Activated CD8-positive, alpha-beta T cell treated with anti-CD3 and anti-CD28 coated beads, Interleukin-2, amount 10 ng/mL, durations not matched to agents 7 days and 5 days (primary cell): Measurements from ENCODE around the gene GNS. TPM values are rescaled to one million over a fixed set of nuclear protein-coding genes. Genes with fewer than 3 reads are reported as not detected.
A peak's percentile ranks its signal among the peaks of the same experiment; 100 is the strongest.
"Not testable (repeated sequence)": the region's sequence is repeated elsewhere in the genome, so short reads cannot be mapped to it uniquely, and the experiment has no call there.

Source experiments
- ATAC-seq: fragments of 150-1000 bp; cut with Tn5 transposase; one replicate; pipeline ENCODE4 v1.10.0; 2021; ENCODE audit warnings: moderate library complexity
- CTCF ChIA-PET: fragments of 350-600 bp; sonication (Branson Sonifier 250); formaldehyde crosslinking; loops from one replicate; lab custom pipeline; 2021; ENCODE audit warnings: antibody characterized with exemption; lab: Charles Lee
- POLR2A ChIA-PET: fragments of 350-600 bp; sonication (Branson Sonifier 250); formaldehyde crosslinking; loops from one replicate; lab custom pipeline; 2021; ENCODE audit warnings: antibody characterized with exemption; lab: Charles Lee
- DNase-seq: peaks from one replicate; pipeline ENCODE4 v3.0.0-alpha.2; 2020
- H3K27ac Mint-ChIP-seq: one replicate; pipeline ENCODE4 v1.8.0; 2021; ENCODE audit warnings: mild to moderate bottlenecking, mixed read lengths
- H3K27me3 Mint-ChIP-seq: one replicate; pipeline ENCODE4 v1.8.0; 2021; ENCODE audit warnings: low read depth, mixed read lengths
- H3K36me3 Mint-ChIP-seq: one replicate; pipeline ENCODE4 v1.8.0; 2021; ENCODE audit warnings: low read depth, mixed read lengths
- H3K4me1 Mint-ChIP-seq: one replicate; pipeline ENCODE4 v1.8.0; 2021; ENCODE audit warnings: low read depth, mixed read lengths
- H3K4me3 Mint-ChIP-seq: one replicate; pipeline ENCODE4 v1.8.0; 2021; ENCODE audit warnings: mild to moderate bottlenecking, mixed read lengths
- H3K9me3 Mint-ChIP-seq: one replicate; pipeline ENCODE4 v1.8.0; 2022; ENCODE audit warnings: mixed read lengths; ENCODE audit not compliant: insufficient read depth
- total RNA-seq, 2 experiments: library from RNA; stranded (reverse); gene quantifications; one replicate each; pipeline ENCODE4 v1.2.3, GENCODE V29; 2021

The GNS gene
- total RNA-seq, 2 experiments from 2014 or later = 22.1 to 23.2 TPM

DNA sequence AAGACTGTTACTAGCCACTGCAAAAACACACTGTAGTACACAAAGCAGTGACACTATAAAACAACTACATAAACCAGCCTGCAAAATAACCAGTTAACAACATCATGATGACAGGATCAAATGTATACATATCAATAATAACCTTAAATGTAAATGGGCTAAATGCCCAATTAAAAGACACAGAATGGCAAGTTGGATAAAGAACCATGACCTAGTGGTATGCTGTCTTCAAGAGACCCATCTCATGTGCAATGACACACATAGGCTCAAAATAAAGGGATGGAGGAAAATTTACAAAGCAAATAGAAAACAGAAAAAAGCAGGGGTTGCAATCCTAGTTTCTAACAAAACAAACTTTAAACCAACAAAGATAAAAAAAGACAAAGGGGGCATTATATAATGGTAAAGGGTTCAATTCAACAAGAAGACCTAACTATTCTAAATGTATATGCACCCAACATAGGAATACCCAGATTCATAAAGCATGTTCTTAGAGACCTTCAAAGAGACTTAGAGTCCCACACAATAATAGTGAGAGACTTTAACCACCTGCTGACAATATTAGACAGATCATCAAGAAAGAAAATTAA lies 16.0 kb upstream of the GNS start:
- Mint-ChIP-seq H3K27me3 (peaks cover 52% of the 10 kb centered on the region), H3K9me3 (peaks cover 14% of the 10 kb centered on the region)
- H3K4me3 Mint-ChIP-seq, H3K4me1 Mint-ChIP-seq, H3K36me3 Mint-ChIP-seq, DNase-seq, ATAC-seq, H3K27ac Mint-ChIP-seq, POLR2A ChIA-PET: not testable (repeated sequence)
- CTCF ChIA-PET = interaction anchor here (1.5 kb wide), 1 partner anchor 21 kb away, joined by 3 read pairs; no protein-coding TSS in a partner anchor

DNA sequence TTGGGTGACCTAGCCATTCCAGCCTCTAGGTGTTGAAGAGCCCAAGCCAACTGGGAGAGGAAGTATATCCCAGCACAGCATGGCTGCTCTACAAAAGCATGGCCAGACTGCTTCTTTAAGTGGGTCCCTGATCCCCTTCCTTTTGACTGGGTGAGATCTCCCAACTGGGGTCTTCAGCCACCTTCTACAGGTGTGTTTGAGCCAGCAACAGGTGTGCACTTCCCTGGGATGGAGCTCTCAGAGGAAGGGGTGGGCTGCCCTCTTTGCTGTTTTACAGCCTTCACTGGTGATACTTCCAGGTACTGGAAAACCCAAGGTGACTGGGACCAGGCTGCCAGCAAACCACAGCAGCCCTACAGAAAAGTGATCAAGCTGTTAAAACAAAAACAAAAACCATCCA lies 14.2 kb upstream of the GNS start:
- ATAC-seq (no peak), DNase-seq (no peak)
- Mint-ChIP-seq H3K4me3 (no peak overlapping the region), H3K4me1 (no peaks in the 10 kb centered on the region), H3K36me3 (peaks cover 9% of the 10 kb centered on the region), H3K27me3 (peaks cover 35% of the 10 kb centered on the region), H3K27ac (no peak overlapping the region), H3K9me3 (peaks cover 14% of the 10 kb centered on the region)
- CTCF ChIA-PET = interaction anchor here (2.1 kb wide), 1 partner anchor 23 kb away, joined by 4 read pairs; no protein-coding TSS in a partner anchor
- POLR2A ChIA-PET = interaction anchor here (1.1 kb wide), 1 partner anchor 47 kb away, joined by 3 read pairs; no protein-coding TSS in a partner anchor

- H3K27ac Mint-ChIP-seq = no peak overlapping the region
- no peaks in the 10 kb centered on the region for H3K4me1 Mint-ChIP-seq
- H3K9me3 Mint-ChIP-seq = no peaks in the 10 kb centered on the region
- no peak overlapping the region for H3K4me3 Mint-ChIP-seq
- ATAC-seq (no peak), DNase-seq (no peak)
- ChIA-PET CTCF (no interaction called here), POLR2A (no interaction called here)
- H3K36me3 Mint-ChIP-seq = no peaks in the 10 kb centered on the region
- H3K27me3 Mint-ChIP-seq = peaks cover 4% of the 10 kb centered on the region
Observed at GRCh38 chr12:64767495-64767894, 8.3 kb upstream of the GNS start.

DNA sequence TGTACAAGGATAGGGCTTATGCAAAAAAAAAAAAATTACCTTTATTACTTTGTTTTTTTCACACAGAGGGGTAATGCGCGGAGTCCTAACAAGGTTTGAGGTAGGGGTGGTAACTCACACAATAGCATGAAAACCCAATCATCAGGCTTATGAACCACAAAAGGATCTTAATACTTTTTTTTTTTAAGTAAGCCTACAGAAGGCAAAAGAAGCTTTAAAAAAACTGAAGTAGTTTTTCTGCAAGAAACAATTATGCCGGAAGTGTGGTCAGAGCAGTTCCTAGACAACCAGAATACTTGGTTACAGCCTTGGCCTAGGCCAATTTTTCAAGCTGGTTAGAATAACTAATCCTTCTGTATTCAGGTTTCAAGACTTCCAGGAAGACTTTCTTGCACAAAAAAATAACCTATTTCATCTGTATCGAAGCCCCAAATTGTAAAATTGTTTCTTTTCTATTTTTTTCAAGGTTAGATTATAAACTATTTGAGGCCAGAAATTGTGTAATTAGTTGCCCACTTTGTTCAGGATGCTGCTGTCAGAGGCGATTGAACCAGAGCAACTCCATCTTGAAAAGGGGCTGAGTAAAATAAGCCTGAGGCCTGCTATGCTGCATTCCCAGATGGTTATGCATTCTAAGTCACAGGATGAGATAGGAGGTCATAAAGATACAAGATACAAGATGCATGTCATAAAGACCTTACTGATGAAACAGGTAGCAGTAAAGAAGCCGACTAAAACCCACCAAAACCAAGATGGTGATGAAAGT lies 1.8 kb upstream of the GNS start:
- Mint-ChIP-seq H3K27ac (peak overlapping the region; percentile 53), H3K4me1 (peaks cover 40% of the 10 kb centered on the region), H3K27me3 (no peaks in the 10 kb centered on the region), H3K36me3 (peaks cover 8% of the 10 kb centered on the region), H3K9me3 (no peaks in the 10 kb centered on the region), H3K4me3 (no peak overlapping the region)
- ATAC-seq (no peak), DNase-seq (no peak)
- POLR2A ChIA-PET = no interaction called here
- CTCF ChIA-PET = interaction anchor here (1.4 kb wide), 1 partner anchor 64 kb away, joined by 4 read pairs; no protein-coding TSS in a partner anchor

DNA sequence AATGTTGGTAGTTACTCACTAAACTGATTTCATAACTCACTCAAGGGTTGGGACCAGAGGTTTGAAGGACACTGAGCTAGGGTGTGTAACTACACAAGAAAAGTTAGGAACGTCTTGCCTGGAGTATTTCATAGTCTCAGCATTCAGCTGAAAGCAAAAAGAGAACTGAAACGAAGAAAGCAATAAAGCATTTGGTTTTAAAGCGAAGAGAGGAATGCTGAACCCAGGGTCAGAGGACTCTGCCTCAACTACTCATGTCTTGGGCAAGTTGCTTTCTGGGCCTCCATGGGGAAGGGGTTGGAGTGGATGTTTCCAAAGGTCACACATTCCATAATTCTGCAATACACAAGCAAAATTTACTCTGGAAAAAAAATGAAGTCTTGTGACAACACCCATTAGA lies 1.4 kb downstream of the GNS start:
- Mint-ChIP-seq H3K4me3 (peak overlapping the region; percentile 6), H3K4me1 (peaks cover 52% of the 10 kb centered on the region), H3K27me3 (no peaks in the 10 kb centered on the region), H3K9me3 (no peaks in the 10 kb centered on the region), H3K27ac (no peak overlapping the region), H3K36me3 (peaks cover 14% of the 10 kb centered on the region)
- ChIA-PET POLR2A (no interaction called here), CTCF (no interaction called here)
- ATAC-seq = no peak
- no peak for DNase-seq

DNA sequence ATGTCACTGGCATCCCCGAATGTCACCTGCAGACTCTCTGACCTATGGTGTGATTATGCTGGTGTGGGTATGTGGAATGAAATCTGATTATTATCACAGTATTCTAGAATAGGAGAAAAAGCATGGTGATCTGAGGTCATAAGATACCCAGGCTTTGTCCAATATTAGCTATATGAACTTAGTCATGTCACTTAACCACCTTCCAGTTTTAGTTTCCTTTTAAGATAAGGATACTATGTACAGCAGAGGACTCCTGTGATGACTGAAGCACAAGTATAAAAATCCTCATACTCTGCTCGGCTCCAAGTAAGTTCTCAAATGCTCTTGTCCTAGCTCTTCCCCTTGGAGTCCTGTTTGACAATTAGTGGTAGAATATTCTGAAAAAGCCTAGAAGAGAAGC lies 2.8 kb downstream of the GNS start:
- Mint-ChIP-seq H3K9me3 (no peaks in the 10 kb centered on the region), H3K4me3 (no peak overlapping the region), H3K27me3 (no peaks in the 10 kb centered on the region), H3K27ac (no peak overlapping the region), H3K4me1 (peaks cover 52% of the 10 kb centered on the region), H3K36me3 (peaks cover 14% of the 10 kb centered on the region)
- DNase-seq (no peak), ATAC-seq (no peak)
- CTCF ChIA-PET = interaction anchor here (1.4 kb wide), 2 partner anchors 59 to 207 kb away, joined by 3 to 6 read pairs; no protein-coding TSS in a partner anchor
- POLR2A ChIA-PET = no interaction called here

GRCh38 chr12:64753427-64753826 lies 5.8 kb downstream of the GNS start:
- no peak for ATAC-seq
- Mint-ChIP-seq H3K27me3 (no peaks in the 10 kb centered on the region), H3K27ac (no peak overlapping the region), H3K36me3 (peaks cover 22% of the 10 kb centered on the region), H3K4me3 (no peak overlapping the region), H3K4me1 (peaks cover 32% of the 10 kb centered on the region), H3K9me3 (no peaks in the 10 kb centered on the region)
- DNase-seq = no peak
- CTCF ChIA-PET = no interaction called here
- POLR2A ChIA-PET = no interaction called here

GRCh38 chr12:64752833-64753238 lies 6.4 kb downstream of the GNS start:
- no peak for ATAC-seq
- Mint-ChIP-seq H3K4me1 (peaks cover 28% of the 10 kb centered on the region), H3K27ac (no peak overlapping the region), H3K4me3 (no peak overlapping the region), H3K36me3 (peaks cover 27% of the 10 kb centered on the region), H3K9me3 (no peaks in the 10 kb centered on the region), H3K27me3 (no peaks in the 10 kb centered on the region)
- no peak for DNase-seq
- ChIA-PET CTCF (no interaction called here), POLR2A (no interaction called here)

- peaks cover 29% of the 10 kb centered on the region for H3K36me3 Mint-ChIP-seq
Observed at GRCh38 chr12:64752032-64752431, 7.2 kb downstream of the GNS start.

GRCh38 chr12:64749461-64750200 lies 9.6 kb downstream of the GNS start:
- peaks cover 29% of the 10 kb centered on the region for H3K36me3 Mint-ChIP-seq

More at GRCh38 chr12:64752032-64752431, 7.2 kb downstream of the GNS start:
- no peak overlapping the region for H3K27ac Mint-ChIP-seq
- peaks cover 21% of the 10 kb centered on the region for H3K4me1 Mint-ChIP-seq
- DNase-seq (no peak), ATAC-seq (no peak)
- H3K27me3 Mint-ChIP-seq = no peaks in the 10 kb centered on the region
- ChIA-PET CTCF (no interaction called here), POLR2A (no interaction called here)
- H3K9me3 Mint-ChIP-seq = no peaks in the 10 kb centered on the region
- no peak overlapping the region for H3K4me3 Mint-ChIP-seq

GRCh38 chr12:64747695-64748094 lies 11.5 kb downstream of the GNS start:
- no peak overlapping the region for H3K27ac Mint-ChIP-seq
- ChIA-PET CTCF (no interaction called here), POLR2A (no interaction called here)
- H3K9me3 Mint-ChIP-seq = no peaks in the 10 kb centered on the region
- ATAC-seq = no peak
- peaks cover 41% of the 10 kb centered on the region for H3K36me3 Mint-ChIP-seq
- H3K27me3 Mint-ChIP-seq = no peaks in the 10 kb centered on the region
- H3K4me3 Mint-ChIP-seq = no peak overlapping the region
- DNase-seq = no peak
- H3K4me1 Mint-ChIP-seq = peaks cover 2% of the 10 kb centered on the region

More at GRCh38 chr12:64749461-64750200, 9.6 kb downstream of the GNS start:
- H3K4me1 Mint-ChIP-seq = peaks cover 6% of the 10 kb centered on the region
- no peaks in the 10 kb centered on the region for H3K27me3 Mint-ChIP-seq
- H3K9me3 Mint-ChIP-seq = no peaks in the 10 kb centered on the region
- CTCF ChIA-PET = interaction anchor here (1.1 kb wide), 1 partner anchor 200 kb away, joined by 4 read pairs; no protein-coding TSS in a partner anchor
- H3K27ac Mint-ChIP-seq = no peak overlapping the region
- no peak for DNase-seq
- no peak overlapping the region for H3K4me3 Mint-ChIP-seq
- no peak for ATAC-seq
- POLR2A ChIA-PET = no interaction called here
